ENCODE results near the gene PLCB4. TPM values are rescaled to one million over a fixed set of nuclear protein-coding genes. Genes with fewer than 3 reads are reported as not detected.

PLCB4 gene
- total and polyA plus RNA-seq, 2 experiments from 2014 or later = 6.5 to 16.1 TPM

- peaks cover 100% of the 10 kb centered on the region for H3K27me3 ChIP-seq (ENCODE audit: insufficient read depth)
- no peaks in the 10 kb centered on the region for H3K9me2 ChIP-seq (ENCODE audit: insufficient read depth)
- H3K4me1 Mint-ChIP-seq = peaks cover 49% of the 10 kb centered on the region
- H3K27ac Mint-ChIP-seq = no peak within 1 kb of the TSS
- H3F3A ChIP-seq (replicated peaks; ENCODE audit: low read depth) = peaks cover 6% of the 10 kb centered on the region; the same call in 1 of the 2 replicates
- H3K27me3 Mint-ChIP-seq (ENCODE audit: insufficient read depth, low read depth, poor library complexity) = peaks cover 57% of the 10 kb centered on the region
- peak within 1 kb of the TSS; percentile 86 for H3K4me3 Mint-ChIP-seq
- H3K27ac ChIP-seq (ENCODE audit: low read depth) = no peak within 1 kb of the TSS
- peaks cover 61% of the 10 kb centered on the region for H3K4me1 ChIP-seq (ENCODE audit: insufficient read depth)
- no peaks in the 10 kb centered on the region for H3K36me3 ChIP-seq (ENCODE audit: insufficient read depth)
- H3K4me3 ChIP-seq = peak within 1 kb of the TSS; percentile 65
- H3K36me3 Mint-ChIP-seq (ENCODE audit: low read depth) = peaks cover 13% of the 10 kb centered on the region; the same call in 2 of the 3 replicates
- peak within 1 kb of the TSS; percentile 84 for H3K4me2 ChIP-seq
- ATAC-seq (peak; percentile 75), DNase-seq (ENCODE audit: low spot score) (peak; percentile 90)
- H3K9me3 Mint-ChIP-seq = no peaks in the 10 kb centered on the region; the same call in 1 of the 3 replicates
- TF ChIP-seq POLR2AphosphoS5 (IDR thresholded peaks at IDR 0.05; ENCODE audit: low read depth) (no peak), EZH2 (IDR thresholded peaks at IDR 0.05; ENCODE audit: low read depth, unreplicated experiment) (peak; percentile 82), JUNB (IDR thresholded peaks at IDR 0.05; ENCODE audit: unreplicated experiment) (no peak), CREB1 (CRISPR knock-in tag; IDR thresholded peaks at IDR 0.05; ENCODE audit: low read depth) (no peak), REST (IDR thresholded peaks at IDR 0.05; ENCODE audit: unreplicated experiment) (peak; percentile 62), STAT1 (IDR thresholded peaks at IDR 0.05; ENCODE audit: unreplicated experiment) (no peak), ZNF331 (CRISPR knock-in tag; IDR thresholded peaks at IDR 0.05; ENCODE audit: low read depth) (no peak), ZNF114 (CRISPR knock-in tag; IDR thresholded peaks at IDR 0.05) (no peak)
- H2AFZ ChIP-seq = peak within 1 kb of the TSS; percentile 94
- no peaks in the 10 kb centered on the region for H3K79me2 ChIP-seq (replicated peaks; ENCODE audit: insufficient read depth)
- 0 out of 2 replicates have a peak, but pooled peaks cover 9% of the 10 kb centered on the region for H4K20me1 ChIP-seq (replicated peaks; ENCODE audit: insufficient read depth)
Observed at GRCh38 chr20:9514461-9515213, 445.8 kb downstream of the PLCB4 start, which contains the start of gene LAMP5. LAMP5 (plus strand) TSS chr20:9514590; CDS start chr20:9514853, 263 bp downstream.

- Histone ChIP-seq H3K27me3 (ENCODE audit: insufficient read depth) (peaks cover 100% of the 10 kb centered on the region), H2AFZ (no peak overlapping the region; the same call in 1 of the 2 replicates), H3F3A (replicated peaks; ENCODE audit: low read depth) (peaks cover 6% of the 10 kb centered on the region; the same call in 1 of the 2 replicates), H4K20me1 (replicated peaks; ENCODE audit: insufficient read depth) (0 out of 2 replicates have a peak, but pooled peaks cover 9% of the 10 kb centered on the region), H3K27ac (ENCODE audit: low read depth) (no peak overlapping the region), H3K36me3 (ENCODE audit: insufficient read depth) (no peaks in the 10 kb centered on the region), H3K4me2 (peak overlapping the region; percentile 84), H3K79me2 (replicated peaks; ENCODE audit: insufficient read depth) (no peaks in the 10 kb centered on the region), H3K9me2 (ENCODE audit: insufficient read depth) (no peaks in the 10 kb centered on the region), H3K4me3 (peak overlapping the region; percentile 65), H3K4me1 (ENCODE audit: insufficient read depth) (peaks cover 67% of the 10 kb centered on the region)
- Mint-ChIP-seq H3K27ac (no peak overlapping the region), H3K4me1 (peaks cover 55% of the 10 kb centered on the region), H3K36me3 (ENCODE audit: low read depth) (peaks cover 13% of the 10 kb centered on the region; the same call in 2 of the 3 replicates), H3K27me3 (ENCODE audit: insufficient read depth, low read depth, poor library complexity) (peaks cover 58% of the 10 kb centered on the region), H3K9me3 (no peaks in the 10 kb centered on the region; the same call in 1 of the 3 replicates), H3K4me3 (peak overlapping the region; percentile 86)
- ATAC-seq (no peak), DNase-seq (ENCODE audit: low spot score) (no peak)
- no peak for TF ChIP-seq ZNF462 (CRISPR knock-in tag; IDR thresholded peaks at IDR 0.05)
Observed at GRCh38 chr20:9515214-9515585, 446.3 kb downstream of the PLCB4 start.

All from GM23338 (cell line).